Prostate gland (tissue), 2 donors: ENCODE data around the gene SCGB3A2. TPM values are rescaled to one million over a fixed set of nuclear protein-coding genes. Genes with fewer than 3 reads are reported as not detected.

ENCODE experiments used
- DNase-seq: peaks from one replicate; pipeline ENCODE4 v3.0.0-alpha.2; 2019; ENCODE audit warnings: low spot score
- H3K27ac ChIP-seq, 2 donors: fragments of 200-600 bp; sonication (generic); 2 replicates each; pipeline ENCODE4 v1.5.1; 2017 to 2019
- H3K27me3 ChIP-seq: fragments of 200-600 bp; sonication (generic); replicated peaks from 2 replicates; pipeline ENCODE4 v1.5.1; 2019; ENCODE audit not compliant: insufficient read depth
- H3K36me3 ChIP-seq, 2 donors: fragments of 200-600 bp; sonication (generic); 1 replicate in 1 of 2; 2 replicates in 1 of 2; pipeline versions ENCODE4 v1.5.1 to v1.8.1; 2017 to 2019
- H3K4me1 ChIP-seq: fragments of 200-600 bp; sonication (generic); replicated peaks from 2 replicates; pipeline ENCODE4 v1.5.1; 2019
- H3K4me3 ChIP-seq, 2 donors: fragments of 200-600 bp; sonication (generic); 2 replicates each; pipeline ENCODE4 v1.5.1; 2017 to 2019
- H3K9me3 ChIP-seq: fragments of 200-600 bp; sonication (generic); 2 replicates; pipeline ENCODE4 v1.5.1; 2017
- POLR2A ChIP-seq: fragments of 450-650 bp; IDR thresholded peaks from one replicate; pipeline ENCODE4 v1.6.1; 2016; ENCODE audit warnings: antibody characterized with exemption, mild to moderate bottlenecking
- POLR2AphosphoS5 ChIP-seq: sonication (generic); formaldehyde crosslinking; IDR thresholded peaks from one replicate; pipeline ENCODE4 v1.6.1; 2017; ENCODE audit warnings: antibody characterized with exemption
- WGBS: methylation state at CpG from one replicate; pipeline ENCODE4 v1.1.5; 2018; 5-methylcytosine and 5-hydroxymethylcytosine counted together
- intact Hi-C: fragments of 100-400 bp; cut with DNase I; formaldehyde crosslinking; loops from one replicate; pipeline ENCODE4 v1.14.2; 2022
- total RNA-seq, 2 donors: library from RNA; depleted of rRNA; stranded (reverse); fragments of >200 nt; gene quantifications; one replicate each; pipeline ENCODE4 v1.1.0, GENCODE V29; 2016
- TF ChIP-seq, protein P1 (sequence below), 4 experiments: fragments of 200-600 bp in 2 of 4; fragments of 450-650 bp in 2 of 4; sonication (generic) in 2 of 4; IDR thresholded peaks; 1 replicate in 3 of 4; 2 replicates in 1 of 4; pipeline ENCODE4 v1.5.1; 2016 to 2019; ENCODE audit warnings: antibody characterized with exemption in 4 of 4, mild to moderate bottlenecking in 2 of 4, moderate library complexity in 2 of 4

SCGB3A2 gene
- total RNA-seq, 2 donors from 2014 or later, result not detected

DNA sequence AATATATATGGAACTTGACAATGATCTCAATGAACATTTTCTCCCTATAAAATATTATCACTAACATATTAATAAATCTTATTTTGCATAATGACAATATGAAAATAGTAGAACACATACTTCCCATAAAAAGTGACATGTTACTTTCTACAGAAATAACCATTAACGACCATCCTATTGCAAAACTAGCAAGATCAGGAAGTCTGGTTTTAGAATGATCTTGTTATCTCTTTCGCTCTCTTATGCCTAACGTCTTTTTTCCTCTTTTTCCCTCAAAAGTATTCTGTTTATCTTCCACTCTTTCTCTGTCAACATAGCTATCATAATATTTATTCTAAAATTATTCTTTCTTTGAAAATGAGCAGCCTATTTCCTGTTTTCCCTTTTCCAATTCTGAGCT, 49.4 kb downstream of the SCGB3A2 start:
- WGBS, result 51% methylated on average over 3 of the region's 3 CpGs
- no peaks in the 10 kb centered on the region for H3K36me3 ChIP-seq
- no peaks in the 10 kb centered on the region for H3K4me1 ChIP-seq
- no peaks in the 10 kb centered on the region for H3K9me3 ChIP-seq
- intact Hi-C loops, result no loop called here
- TF ChIP-seq, protein P1, sequence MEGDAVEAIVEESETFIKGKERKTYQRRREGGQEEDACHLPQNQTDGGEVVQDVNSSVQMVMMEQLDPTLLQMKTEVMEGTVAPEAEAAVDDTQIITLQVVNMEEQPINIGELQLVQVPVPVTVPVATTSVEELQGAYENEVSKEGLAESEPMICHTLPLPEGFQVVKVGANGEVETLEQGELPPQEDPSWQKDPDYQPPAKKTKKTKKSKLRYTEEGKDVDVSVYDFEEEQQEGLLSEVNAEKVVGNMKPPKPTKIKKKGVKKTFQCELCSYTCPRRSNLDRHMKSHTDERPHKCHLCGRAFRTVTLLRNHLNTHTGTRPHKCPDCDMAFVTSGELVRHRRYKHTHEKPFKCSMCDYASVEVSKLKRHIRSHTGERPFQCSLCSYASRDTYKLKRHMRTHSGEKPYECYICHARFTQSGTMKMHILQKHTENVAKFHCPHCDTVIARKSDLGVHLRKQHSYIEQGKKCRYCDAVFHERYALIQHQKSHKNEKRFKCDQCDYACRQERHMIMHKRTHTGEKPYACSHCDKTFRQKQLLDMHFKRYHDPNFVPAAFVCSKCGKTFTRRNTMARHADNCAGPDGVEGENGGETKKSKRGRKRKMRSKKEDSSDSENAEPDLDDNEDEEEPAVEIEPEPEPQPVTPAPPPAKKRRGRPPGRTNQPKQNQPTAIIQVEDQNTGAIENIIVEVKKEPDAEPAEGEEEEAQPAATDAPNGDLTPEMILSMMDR (IDR thresholded peaks at IDR 0.05), result no peak
- TF ChIP-seq POLR2AphosphoS5 (no peak), POLR2A (no peak)
- H3K4me3 ChIP-seq, result no peak overlapping the region
- no peak for DNase-seq
- no peaks in the 10 kb centered on the region for H3K27me3 ChIP-seq
- H3K27ac ChIP-seq, result no peak overlapping the region

DNA sequence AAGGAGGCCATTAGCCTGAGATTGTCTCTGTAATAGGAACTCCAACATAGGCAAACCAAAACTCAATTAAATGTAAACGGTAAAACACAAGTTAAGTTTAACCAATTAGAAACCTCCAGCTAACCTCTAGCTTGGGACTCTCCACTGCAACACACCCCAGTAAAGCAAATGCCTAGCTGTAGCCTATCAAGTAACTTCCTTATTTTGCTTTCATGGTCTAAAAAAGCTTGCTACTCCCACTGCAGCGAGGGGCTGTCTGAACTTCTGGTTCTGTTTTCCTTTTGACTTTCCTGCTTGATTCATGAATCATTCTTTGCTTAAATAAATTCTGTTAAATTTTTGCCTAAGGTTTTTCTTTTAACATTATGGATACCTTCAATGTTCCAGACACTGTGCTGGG, 52.3 kb downstream of the SCGB3A2 start:
- 88% methylated on average over 2 of the region's 2 CpGs for WGBS
- DNase-seq, result no peak
- Histone ChIP-seq H3K27ac (no peak overlapping the region), H3K4me3 (no peak overlapping the region), H3K4me1 (no peaks in the 10 kb centered on the region), H3K27me3 (no peaks in the 10 kb centered on the region), H3K36me3 (no peaks in the 10 kb centered on the region), H3K9me3 (no peaks in the 10 kb centered on the region)
- intact Hi-C loops, result no loop called here
- TF ChIP-seq POLR2AphosphoS5 (no peak), POLR2A (no peak)

Other genes starting within 250 kb of the SCGB3A2 start
- gene JAKMIP2, start 96.0 kb upstream of the SCGB3A2 start, total RNA-seq, result 1 to 10 TPM in 1 of 2 donors, under 1 TPM in 1; 0.85 to 1.2 TPM
- 1 to 10 TPM in 1 of 2 donors, not detected in 1; 3.7 TPM for gene SPINK1, start 47.0 kb upstream of the SCGB3A2 start, total RNA-seq
- under 1 TPM in 1 of 2 donors, not detected in 1; 0.59 TPM for gene C5orf46, start 27.8 kb downstream of the SCGB3A2 start, total RNA-seq
- 1 to 10 TPM; 2.6 to 3.7 TPM for gene SPINK5, start 185.3 kb downstream of the SCGB3A2 start, total RNA-seq